ENCODE data around the gene LRP3.
A peak's percentile ranks its signal among the peaks of the same experiment; 100 is the strongest.

The LRP3 gene

GRCh38 chr19:33225458-33225926 lies 31.4 kb downstream of the LRP3 start, which contains the start of gene SLC7A10:
TSS of gene SLC7A10 (minus strand) at chr19:33225850. CDS start at chr19:33225703, 147 bp downstream.
- no peak for TF ChIP-seq CTCF (IDR thresholded peaks at IDR 0.05)
- Histone ChIP-seq H2AFZ (peak within 1 kb of the TSS; percentile 50), H3K9ac (no peak within 1 kb of the TSS), H3K79me2 (no peaks in the 10 kb centered on the region), H3K36me3 (ENCODE audit: control insufficient read depth, insufficient read depth, low read length) (no peaks in the 10 kb centered on the region), H3K4me1 (no peaks in the 10 kb centered on the region), H3K4me3 (ENCODE audit: low read depth, low read length) (no peak within 1 kb of the TSS), H3K9me3 (ENCODE audit: control insufficient read depth, low read length) (no peaks in the 10 kb centered on the region), H3K27me3 (ENCODE audit: control insufficient read depth, insufficient read depth, low read length) (peaks cover 7% of the 10 kb centered on the region), H3K4me2 (ENCODE audit: low read length) (peak within 1 kb of the TSS; percentile 30), H3K27ac (no peak within 1 kb of the TSS)

- Histone ChIP-seq H3K4me2 (ENCODE audit: low read length) (peak overlapping the region; percentile 30), H3K27ac (no peak overlapping the region), H3K9ac (no peak overlapping the region), H3K4me1 (no peaks in the 10 kb centered on the region), H3K9me3 (ENCODE audit: control insufficient read depth, low read length) (no peaks in the 10 kb centered on the region), H3K4me3 (ENCODE audit: low read depth, low read length) (no peak overlapping the region), H3K79me2 (no peaks in the 10 kb centered on the region), H3K36me3 (ENCODE audit: control insufficient read depth, insufficient read depth, low read length) (no peaks in the 10 kb centered on the region), H2AFZ (no peak overlapping the region), H3K27me3 (ENCODE audit: control insufficient read depth, insufficient read depth, low read length) (peaks cover 7% of the 10 kb centered on the region)
- TF ChIP-seq CTCF (IDR thresholded peaks at IDR 0.05), result no peak
Measured at GRCh38 chr19:33226550-33227241, 32.6 kb downstream of the LRP3 start.

GRCh38 chr19:33227242-33227650 lies 33.1 kb downstream of the LRP3 start:
- Histone ChIP-seq H3K9ac (no peak overlapping the region), H3K27ac (no peak overlapping the region), H3K4me1 (no peaks in the 10 kb centered on the region), H3K4me2 (ENCODE audit: low read length) (no peak overlapping the region), H3K4me3 (ENCODE audit: low read depth, low read length) (no peak overlapping the region), H2AFZ (no peak overlapping the region), H3K9me3 (ENCODE audit: control insufficient read depth, low read length) (no peaks in the 10 kb centered on the region), H3K79me2 (no peaks in the 10 kb centered on the region), H3K27me3 (ENCODE audit: control insufficient read depth, insufficient read depth, low read length) (peaks cover 7% of the 10 kb centered on the region), H3K36me3 (ENCODE audit: control insufficient read depth, insufficient read depth, low read length) (no peaks in the 10 kb centered on the region)
- no peak for TF ChIP-seq CTCF (IDR thresholded peaks at IDR 0.05)

- no peaks in the 10 kb centered on the region for H3K4me1 ChIP-seq
- no peak overlapping the region for H3K4me3 ChIP-seq (ENCODE audit: low read depth, low read length)
- H3K36me3 ChIP-seq (ENCODE audit: control insufficient read depth, insufficient read depth, low read length), result no peaks in the 10 kb centered on the region
- H2AFZ ChIP-seq, result no peak overlapping the region
- H3K9ac ChIP-seq, result no peak overlapping the region
- no peaks in the 10 kb centered on the region for H3K9me3 ChIP-seq (ENCODE audit: control insufficient read depth, low read length)
- TF ChIP-seq CTCF (IDR thresholded peaks at IDR 0.05), result no peak
- no peak overlapping the region for H3K4me2 ChIP-seq (ENCODE audit: low read length)
- H3K27me3 ChIP-seq (ENCODE audit: control insufficient read depth, insufficient read depth, low read length), result peaks cover 7% of the 10 kb centered on the region
- H3K79me2 ChIP-seq, result no peaks in the 10 kb centered on the region
- no peak overlapping the region for H3K27ac ChIP-seq
Measured at GRCh38 chr19:33227870-33228599, 33.9 kb downstream of the LRP3 start.
